Transverse colon (tissue), 4 donors: ENCODE results near the gene STXBP5L. TPM values are rescaled to one million over a fixed set of nuclear protein-coding genes. Genes with fewer than 3 reads are reported as not detected.

Experiments
- DNase-seq: peaks from one replicate; pipeline ENCODE4 v3.0.0-alpha.2; 2019
- H3K27ac ChIP-seq, 4 donors: fragments of 200-600 bp; sonication (generic); 2 replicates each; pipeline ENCODE4 v1.5.1; 2016 to 2018; ENCODE audit warnings: inconsistent platforms in 4 of 4
- H3K27me3 ChIP-seq: fragments of 200-600 bp; sonication (generic); 2 replicates; pipeline ENCODE4 v1.5.1; 2017; ENCODE audit warnings: inconsistent platforms
- H3K36me3 ChIP-seq, 4 donors: fragments of 200-600 bp; sonication (generic); 2 replicates each; pipeline ENCODE4 v1.5.1; 2017 to 2019; ENCODE audit warnings: inconsistent platforms in 4 of 4
- H3K4me1 ChIP-seq, 4 donors: fragments of 200-600 bp; sonication (generic); 2 replicates each; pipeline ENCODE4 v1.5.1; 2017 to 2020; ENCODE audit warnings: inconsistent platforms in 4 of 4
- H3K4me3 ChIP-seq, 4 donors: fragments of 200-600 bp; sonication (generic); 1 replicate in 1 of 4; 2 replicates in 3 of 4; pipeline versions ENCODE4 v1.5.1 to v1.6.1; 2017 to 2019; ENCODE audit warnings: inconsistent platforms in 4 of 4
- H3K9me3 ChIP-seq, 2 donors: fragments of 200-600 bp; sonication (generic); 2 replicates each; pipeline ENCODE4 v1.5.1; 2017 to 2019; ENCODE audit warnings: inconsistent platforms in 2 of 2
- EP300 ChIP-seq: sonication (generic); formaldehyde crosslinking; IDR thresholded peaks from one replicate; pipeline ENCODE4 v1.6.1; 2017; ENCODE audit warnings: antibody characterized with exemption, low read depth
- POLR2A ChIP-seq: fragments of 450-650 bp; IDR thresholded peaks from one replicate; pipeline ENCODE4 v1.6.1; 2016; ENCODE audit warnings: antibody characterized with exemption, mild to moderate bottlenecking, moderate library complexity
- POLR2AphosphoS5 ChIP-seq, 3 donors: sonication (generic); formaldehyde crosslinking; IDR thresholded peaks; one replicate each; pipeline ENCODE4 v1.6.1; 2016; ENCODE audit warnings: antibody characterized with exemption in 3 of 3
- WGBS, 2 donors: methylation state at CpG; one replicate each; pipeline ENCODE4 v1.1.5; 2018; ENCODE audit warnings: low coverage in 1 of 2; 5-methylcytosine and 5-hydroxymethylcytosine counted together
- in situ Hi-C, 4 donors: fragments of 200-750 bp; cut with MboI; loops; one replicate each; pipeline versions ENCODE4 v1.15.0 to v1.15.1; 2017; ENCODE audit warnings: low sequenced_read_pairs in 3 of 4, low pct_ligation_motif_present in 1 of 4, low pct_unique_long_range_greater_than_20kb in 1 of 4
- intact Hi-C: fragments of 100-400 bp; cut with DNase I; formaldehyde crosslinking; loops from one replicate; pipeline ENCODE4 v1.15.1; 2023; ENCODE audit warnings: low total_unique reads
- total RNA-seq, 4 donors: library from RNA; depleted of rRNA; stranded (reverse); fragments of >200 nt; gene quantifications; one replicate each; pipeline ENCODE4 v1.1.0, GENCODE V29; 2016
- TF ChIP-seq, protein P1 (sequence below), 5 experiments: fragments of 200-600 bp in 3 of 5; fragments of 450-650 bp in 2 of 5; sonication (generic) in 3 of 5; IDR thresholded peaks; 1 replicate in 2 of 5; 2 replicates in 3 of 5; pipeline ENCODE4 v1.5.1; 2016 to 2017; ENCODE audit warnings: antibody characterized with exemption in 5 of 5, inconsistent platforms in 3 of 5, mild to moderate bottlenecking in 2 of 5, moderate library complexity in 1 of 5

STXBP5L gene
- total RNA-seq, 4 donors from 2014 or later, result 0.40 to 9.4 (median 1.3) TPM

DNA sequence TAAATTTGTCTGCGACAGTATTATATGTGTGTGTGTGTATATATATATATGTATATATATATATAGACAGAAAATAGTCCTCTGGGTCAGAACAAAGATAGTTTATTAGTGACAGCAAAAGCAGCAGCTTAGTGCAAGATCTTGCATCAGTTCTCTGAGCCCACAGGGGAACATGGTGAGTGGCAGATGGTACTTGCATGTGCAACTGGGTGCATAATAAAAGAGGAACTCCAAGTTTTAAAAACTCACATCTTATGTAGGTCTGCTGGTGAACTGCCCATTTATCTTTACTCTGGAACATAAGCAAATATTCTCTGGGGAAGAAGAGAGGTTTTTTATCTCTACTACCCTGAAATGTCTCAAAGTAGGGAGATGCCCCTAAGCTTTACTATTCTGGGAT, 361.4 kb downstream of the STXBP5L start:
- TF ChIP-seq, protein P1, sequence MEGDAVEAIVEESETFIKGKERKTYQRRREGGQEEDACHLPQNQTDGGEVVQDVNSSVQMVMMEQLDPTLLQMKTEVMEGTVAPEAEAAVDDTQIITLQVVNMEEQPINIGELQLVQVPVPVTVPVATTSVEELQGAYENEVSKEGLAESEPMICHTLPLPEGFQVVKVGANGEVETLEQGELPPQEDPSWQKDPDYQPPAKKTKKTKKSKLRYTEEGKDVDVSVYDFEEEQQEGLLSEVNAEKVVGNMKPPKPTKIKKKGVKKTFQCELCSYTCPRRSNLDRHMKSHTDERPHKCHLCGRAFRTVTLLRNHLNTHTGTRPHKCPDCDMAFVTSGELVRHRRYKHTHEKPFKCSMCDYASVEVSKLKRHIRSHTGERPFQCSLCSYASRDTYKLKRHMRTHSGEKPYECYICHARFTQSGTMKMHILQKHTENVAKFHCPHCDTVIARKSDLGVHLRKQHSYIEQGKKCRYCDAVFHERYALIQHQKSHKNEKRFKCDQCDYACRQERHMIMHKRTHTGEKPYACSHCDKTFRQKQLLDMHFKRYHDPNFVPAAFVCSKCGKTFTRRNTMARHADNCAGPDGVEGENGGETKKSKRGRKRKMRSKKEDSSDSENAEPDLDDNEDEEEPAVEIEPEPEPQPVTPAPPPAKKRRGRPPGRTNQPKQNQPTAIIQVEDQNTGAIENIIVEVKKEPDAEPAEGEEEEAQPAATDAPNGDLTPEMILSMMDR (IDR thresholded peaks at IDR 0.05), result no peak
- TF ChIP-seq POLR2AphosphoS5 (IDR thresholded peaks at IDR 0.05), result no peak
- TF ChIP-seq EP300, result no peak
- TF ChIP-seq POLR2A, result no peak
- 90% methylated on average over 1 of the region's 1 CpG; no CpG with 5 or more reads in 1 of the 2 donors for WGBS, 2 donors
- intact Hi-C loops, result no loop called here
- Histone ChIP-seq H3K4me3 (no peak overlapping the region), H3K4me1 (no peaks in the 10 kb centered on the region), H3K27me3 (no peaks in the 10 kb centered on the region), H3K36me3 (no peaks in the 10 kb centered on the region), H3K9me3 (no peaks in the 10 kb centered on the region), H3K27ac (no peak overlapping the region)
- in situ Hi-C loops, result no loop called here
- DNase-seq, result no peak

DNA sequence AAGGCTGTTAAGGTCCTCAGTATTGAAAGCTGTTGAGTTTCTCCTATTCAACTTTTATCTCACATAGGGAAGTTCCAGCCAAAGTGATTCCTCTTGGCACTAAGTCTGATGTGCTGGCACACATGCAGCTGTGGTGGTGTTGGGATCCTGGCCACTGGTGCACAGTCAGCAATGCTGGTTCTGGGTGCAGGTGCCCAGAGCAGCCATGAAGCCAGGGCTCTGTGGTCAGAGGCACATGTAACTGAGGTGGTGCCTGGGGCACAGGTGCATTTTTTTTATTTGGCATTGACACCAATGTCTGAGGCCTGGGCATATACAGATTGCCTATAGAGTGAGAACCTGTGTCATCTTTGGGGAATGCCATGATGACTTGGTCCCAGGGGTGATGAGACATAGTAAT, 366.4 kb downstream of the STXBP5L start:
- Histone ChIP-seq H3K27me3 (no peaks in the 10 kb centered on the region), H3K4me1 (no peaks in the 10 kb centered on the region), H3K4me3 (no peak overlapping the region), H3K36me3 (no peaks in the 10 kb centered on the region), H3K27ac (no peak overlapping the region), H3K9me3 (peaks cover 0 to 4% of the 10 kb centered on the region in 2 donors)
- in situ Hi-C loops, result no loop called here
- no peak for TF ChIP-seq POLR2AphosphoS5 (IDR thresholded peaks at IDR 0.05)
- TF ChIP-seq, protein P1 (IDR thresholded peaks at IDR 0.05), result no peak
- no peak for TF ChIP-seq EP300
- TF ChIP-seq POLR2A, result no peak
- intact Hi-C loops, result no loop called here
- DNase-seq, result no peak

DNA sequence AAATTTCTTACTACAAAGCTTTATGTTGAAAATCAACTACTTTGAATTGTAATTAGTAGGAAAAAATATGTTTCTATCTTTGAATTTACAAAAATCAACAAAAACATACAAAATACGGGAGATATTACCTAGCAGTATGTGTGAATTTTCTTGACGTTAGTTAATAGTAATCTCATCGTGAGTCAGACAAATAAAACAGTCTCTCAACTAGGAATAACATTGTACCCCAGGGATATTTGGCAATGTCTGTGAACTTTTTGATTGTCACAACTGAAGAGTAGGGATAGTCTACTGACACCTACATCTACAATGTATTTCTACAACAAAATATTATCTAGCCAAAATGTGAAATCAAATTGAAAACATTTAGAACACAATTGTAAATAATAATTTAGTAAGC, 387.4 kb downstream of the STXBP5L start:
- no peaks in the 10 kb centered on the region for H3K27me3 ChIP-seq
- TF ChIP-seq, protein P1 (IDR thresholded peaks at IDR 0.05), result no peak
- TF ChIP-seq EP300, result no peak
- no peak for TF ChIP-seq POLR2A
- H3K27ac ChIP-seq, result no peak overlapping the region
- no peak overlapping the region for H3K4me3 ChIP-seq
- no peak for DNase-seq
- in situ Hi-C loops, result no loop called here
- no peaks in the 10 kb centered on the region for H3K9me3 ChIP-seq
- WGBS, 2 donors, result 78 to 86% methylated on average over 3 of the region's 3 CpGs
- H3K4me1 ChIP-seq, result no peaks in the 10 kb centered on the region
- no peaks in the 10 kb centered on the region for H3K36me3 ChIP-seq
- intact Hi-C loops, result no loop called here

DNA sequence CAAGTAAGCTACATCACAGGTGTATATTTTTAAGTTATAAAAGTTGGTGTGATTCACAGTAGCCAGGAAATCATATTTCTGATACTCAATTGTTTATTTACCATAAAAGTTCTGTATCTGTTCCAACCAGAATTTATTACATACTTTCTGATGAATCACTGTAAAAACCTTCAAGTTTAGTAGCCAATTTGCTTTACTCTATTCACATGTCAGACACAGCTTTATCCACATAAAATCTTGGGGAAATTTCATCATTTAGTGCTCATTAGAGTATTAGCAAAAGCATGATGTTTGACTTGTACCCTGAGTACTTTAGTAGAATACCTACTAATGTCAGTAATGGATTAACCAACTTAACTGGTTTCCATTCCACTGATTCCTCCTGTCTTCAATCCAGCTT, 388.0 kb downstream of the STXBP5L start:
- no peaks in the 10 kb centered on the region for H3K9me3 ChIP-seq
- no peak for TF ChIP-seq POLR2A
- TF ChIP-seq EP300, result no peak
- TF ChIP-seq POLR2AphosphoS5 (IDR thresholded peaks at IDR 0.05), result no peak
- in situ Hi-C loops, result no loop called here
- DNase-seq, result no peak
- H3K27me3 ChIP-seq, result no peaks in the 10 kb centered on the region
- no peak overlapping the region for H3K4me3 ChIP-seq
- no peak overlapping the region for H3K27ac ChIP-seq
- H3K4me1 ChIP-seq, result no peaks in the 10 kb centered on the region
- intact Hi-C loops, result no loop called here
- no peaks in the 10 kb centered on the region for H3K36me3 ChIP-seq

DNA sequence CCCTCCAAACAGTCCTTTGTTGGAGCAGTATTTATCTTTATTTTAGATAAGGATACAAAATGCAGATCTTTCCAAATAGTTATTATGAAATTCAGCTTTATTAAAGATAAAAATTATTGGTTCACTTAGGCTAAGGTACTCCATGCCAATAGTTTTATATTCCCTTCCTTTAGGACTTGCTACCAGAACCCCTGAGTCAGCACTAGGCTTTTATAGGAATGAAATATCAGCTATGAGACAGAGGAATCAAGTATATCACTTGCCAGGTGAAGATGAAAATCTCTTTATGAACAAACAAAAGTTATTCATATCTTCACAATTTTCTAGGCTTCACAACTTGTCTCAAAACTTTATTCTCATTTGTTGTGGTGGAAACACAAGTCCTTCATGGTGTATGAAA, 416.3 kb downstream of the STXBP5L start:
- in situ Hi-C loops (no loop called here), intact Hi-C loops (no loop called here)
- DNase-seq, result no peak
- H3K4me1 ChIP-seq, result no peaks in the 10 kb centered on the region
- no peak overlapping the region for H3K4me3 ChIP-seq
- H3K9me3 ChIP-seq, result no peaks in the 10 kb centered on the region
- no peak overlapping the region for H3K27ac ChIP-seq
- no peak for TF ChIP-seq POLR2AphosphoS5 (IDR thresholded peaks at IDR 0.05)
- TF ChIP-seq POLR2A, result no peak
- TF ChIP-seq, protein P1 (IDR thresholded peaks at IDR 0.05), result no peak
- TF ChIP-seq EP300, result no peak
- H3K27me3 ChIP-seq, result no peaks in the 10 kb centered on the region
- H3K36me3 ChIP-seq, result no peaks in the 10 kb centered on the region
